HG03469 (cell line): ENCODE results near the gene ENTPD8.
"Not testable (repeated sequence)": the region's sequence is repeated elsewhere in the genome, so short reads cannot be mapped to it uniquely, and the experiment has no call there.

Experiments
- ATAC-seq: cut with Tn5 transposase; IDR thresholded peaks from one replicate; pipeline ENCODE4 v1.9.1; 2021; ENCODE audit warnings: mild to moderate bottlenecking, moderate library complexity, moderate number of reproducible peaks; ENCODE audit not compliant: unreplicated experiment

The ENTPD8 gene

DNA sequence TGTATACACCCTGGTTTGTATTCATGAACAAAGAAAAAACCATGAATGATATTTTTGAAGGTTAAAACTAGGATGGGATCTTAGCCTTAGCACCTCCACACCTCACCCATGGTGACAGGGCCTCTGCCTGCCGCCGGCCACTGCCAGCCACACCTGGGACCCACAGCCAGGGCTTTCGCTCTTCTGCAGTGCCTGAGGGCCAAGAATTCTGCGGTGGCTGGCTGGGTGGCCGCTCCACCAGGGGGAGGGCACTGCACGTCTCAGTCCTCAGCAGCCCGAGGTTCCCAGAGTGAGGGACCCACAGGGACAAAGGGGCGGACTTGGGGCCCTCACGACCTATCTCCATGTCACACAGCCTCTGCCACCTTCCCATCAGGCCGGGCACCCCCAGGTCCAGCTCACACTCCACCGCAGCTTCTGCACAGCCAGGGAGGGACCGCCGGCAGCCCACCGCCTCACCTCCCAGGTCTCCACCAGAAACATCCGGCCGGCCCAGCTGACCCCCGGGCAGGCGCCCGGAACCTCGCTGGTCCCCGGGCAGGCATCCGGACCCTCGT is 25.1 kb downstream of the ENTPD8 start:
- no peak for ATAC-seq

DNA sequence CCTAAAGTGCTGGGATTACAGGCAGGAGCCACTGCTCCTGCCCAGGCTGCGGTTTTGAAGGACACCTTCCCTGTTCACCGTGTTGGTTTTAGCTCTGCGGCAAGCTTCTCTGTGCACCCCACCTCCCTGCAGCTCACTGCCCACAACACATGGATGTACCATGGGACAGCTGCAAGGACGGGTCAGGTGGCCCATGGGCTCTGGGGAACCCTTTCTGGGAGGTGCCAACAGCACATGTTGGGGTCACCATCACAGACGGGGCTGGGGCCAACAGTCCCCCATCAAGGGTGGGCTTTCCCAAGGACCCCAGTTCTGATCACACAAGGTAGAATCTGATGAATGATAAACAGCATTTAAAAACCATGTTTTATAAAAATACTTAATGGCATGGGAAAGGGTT is 25.7 kb downstream of the ENTPD8 start:
- ATAC-seq = no peak

DNA sequence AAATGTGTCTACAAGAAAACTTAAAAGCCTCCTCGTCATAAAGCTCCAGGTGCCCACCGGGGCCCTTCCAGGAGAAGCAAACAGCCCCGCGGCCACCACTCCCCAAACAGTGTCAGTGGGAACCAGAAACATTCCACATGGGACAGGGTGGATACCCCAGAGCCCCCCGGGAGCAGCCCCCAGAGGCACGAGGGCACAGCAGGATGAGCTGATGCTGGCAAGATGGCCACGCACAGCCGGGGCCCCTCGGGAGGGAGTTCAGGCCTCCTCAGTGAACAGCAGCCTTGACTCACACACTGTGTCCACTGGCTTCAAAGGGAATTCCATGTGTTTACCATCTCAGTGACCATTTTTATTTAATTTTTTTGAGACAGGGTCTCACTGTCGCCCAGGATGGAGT is 28.7 kb downstream of the ENTPD8 start:
- ATAC-seq = no peak

- no peak for ATAC-seq
Observed at GRCh38 chr9:137411645-137412380, 29.3 kb downstream of the ENTPD8 start.

DNA sequence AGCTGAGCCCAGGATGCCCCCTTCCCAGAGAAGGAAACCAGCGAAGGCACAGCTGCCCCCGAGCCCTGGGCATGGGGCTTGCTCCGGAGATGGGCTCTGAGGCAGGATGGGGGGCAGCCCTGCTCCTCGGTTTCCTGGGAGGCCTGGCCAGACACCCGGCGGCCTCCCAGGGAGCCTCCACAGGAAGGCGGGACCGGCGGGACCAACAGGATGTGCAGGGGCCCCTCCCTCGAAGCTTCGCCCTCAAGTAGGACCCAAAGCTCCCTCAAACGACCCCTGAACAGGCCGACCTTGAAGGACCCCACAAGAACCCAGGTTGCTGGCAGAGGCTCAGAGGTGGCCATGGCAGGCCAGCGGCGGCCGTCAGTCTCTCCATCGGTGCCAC is 29.9 kb downstream of the ENTPD8 start:
- ATAC-seq = no peak

- no peak for ATAC-seq
Observed at GRCh38 chr9:137410891-137411249, 30.3 kb downstream of the ENTPD8 start.

DNA sequence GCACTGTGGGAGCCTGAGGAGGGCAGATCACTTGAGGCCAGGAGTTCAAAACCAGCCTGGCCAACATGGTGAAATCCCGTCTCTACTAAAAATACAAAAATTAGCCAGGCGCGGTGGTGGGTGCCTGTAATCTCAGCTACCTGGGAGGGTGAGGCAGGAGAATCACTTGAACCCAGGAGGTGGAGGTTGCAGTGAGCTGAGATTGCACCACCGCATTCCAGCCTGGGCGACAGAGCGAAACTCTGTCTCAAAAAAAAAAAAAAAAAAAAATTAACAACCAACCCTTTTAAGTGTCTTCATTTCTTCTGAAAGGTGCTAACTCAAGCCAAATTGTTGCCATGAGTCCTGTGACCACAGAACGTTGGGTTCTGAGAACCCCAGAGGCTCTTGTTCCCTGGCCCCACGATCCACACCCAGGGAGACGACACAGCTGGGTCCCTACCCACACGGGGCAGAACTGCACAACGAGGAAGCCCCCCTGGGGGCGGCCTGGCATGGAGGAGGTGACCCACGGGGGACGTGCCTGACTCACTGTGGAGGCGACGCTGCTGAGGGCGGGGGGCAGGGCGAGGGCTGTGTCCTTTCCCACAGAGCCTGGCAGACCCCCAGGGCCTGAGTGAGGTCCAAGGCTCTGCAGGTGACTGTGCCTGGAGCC is 30.8 kb downstream of the ENTPD8 start:
- not testable (repeated sequence) for ATAC-seq

GRCh38 chr9:137409515-137409914 is 31.6 kb downstream of the ENTPD8 start:
- no peak for ATAC-seq

GRCh38 chr9:137408651-137409405 is 32.3 kb downstream of the ENTPD8 start:
- ATAC-seq = no peak

GRCh38 chr9:137407590-137408300 is 33.4 kb downstream of the ENTPD8 start:
- no peak for ATAC-seq

DNA sequence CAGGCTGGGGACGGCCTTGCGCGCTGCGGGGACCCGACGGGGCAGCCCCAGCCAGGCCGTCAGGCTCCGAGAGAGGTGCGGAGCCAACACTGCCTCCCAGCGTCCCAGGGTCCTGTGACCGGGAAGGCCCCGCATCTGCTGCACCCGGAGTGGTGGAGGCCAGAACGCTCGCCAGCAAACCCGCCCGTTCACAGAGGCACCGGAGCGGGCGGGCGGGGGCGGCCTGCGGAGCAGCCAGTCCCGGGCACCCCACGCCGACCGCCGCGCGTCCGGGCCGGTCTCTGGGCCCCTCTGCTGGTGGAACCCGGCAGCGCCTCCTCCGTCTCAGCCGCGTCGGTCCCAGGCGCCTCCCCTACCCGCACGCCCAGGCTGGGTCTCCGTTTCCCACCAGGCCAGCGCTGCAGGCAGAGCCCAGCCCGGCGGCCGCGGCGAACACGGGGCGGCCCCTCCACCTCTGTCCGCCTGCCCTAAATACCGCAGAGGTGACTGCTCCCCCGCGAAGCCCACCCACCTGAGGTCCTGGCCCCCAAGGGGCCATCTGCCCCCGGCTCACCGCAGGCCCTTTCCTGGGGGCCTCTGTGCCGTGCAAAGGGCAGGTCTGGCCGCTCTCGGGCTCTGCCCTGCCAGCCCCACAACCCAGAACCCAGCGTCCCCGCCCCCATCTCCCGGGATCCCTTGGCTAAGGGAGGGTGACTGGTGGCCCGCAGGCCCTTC is 34.1 kb downstream of the ENTPD8 start:
- no peak for ATAC-seq

DNA sequence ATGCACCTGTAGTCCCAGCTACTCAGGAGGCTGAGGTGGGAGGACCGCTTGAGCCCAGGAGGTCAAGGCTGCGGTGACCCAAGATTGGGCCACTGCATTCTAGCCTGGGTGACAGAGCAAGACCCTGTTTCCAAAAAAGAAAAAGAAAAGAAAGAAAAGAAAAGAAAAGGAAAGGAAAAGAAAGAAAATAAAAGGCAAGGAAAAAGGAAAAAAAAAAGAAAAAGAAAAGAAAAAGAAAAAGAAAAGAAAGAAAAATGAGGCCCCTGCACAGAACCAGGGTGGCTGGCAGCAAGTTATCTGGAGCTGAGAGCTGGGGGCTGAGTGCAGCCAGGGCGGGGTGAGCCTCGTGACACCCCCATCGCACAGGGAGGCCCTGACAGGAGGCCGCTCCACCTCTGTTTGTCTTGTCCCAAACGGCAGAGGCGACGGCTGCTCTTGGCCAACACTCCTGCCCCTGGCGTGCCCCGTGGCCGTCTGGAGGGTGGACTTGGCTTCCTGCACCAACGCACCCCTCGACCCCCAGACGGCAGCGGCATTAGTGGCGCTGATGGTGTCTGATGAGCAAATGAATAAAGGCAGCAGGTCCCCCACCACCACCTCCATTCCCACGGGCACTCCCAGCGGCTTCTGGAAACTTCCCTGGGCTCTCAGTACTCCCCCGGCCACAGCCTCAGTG is 34.9 kb downstream of the ENTPD8 start:
- ATAC-seq = no peak

GRCh38 chr9:137405677-137406081 is 35.5 kb downstream of the ENTPD8 start:
- no peak for ATAC-seq

GRCh38 chr9:137404961-137405567 is 36.1 kb downstream of the ENTPD8 start:
- ATAC-seq = no peak

GRCh38 chr9:137403269-137403668 is 37.9 kb downstream of the ENTPD8 start:
- no peak for ATAC-seq

DNA sequence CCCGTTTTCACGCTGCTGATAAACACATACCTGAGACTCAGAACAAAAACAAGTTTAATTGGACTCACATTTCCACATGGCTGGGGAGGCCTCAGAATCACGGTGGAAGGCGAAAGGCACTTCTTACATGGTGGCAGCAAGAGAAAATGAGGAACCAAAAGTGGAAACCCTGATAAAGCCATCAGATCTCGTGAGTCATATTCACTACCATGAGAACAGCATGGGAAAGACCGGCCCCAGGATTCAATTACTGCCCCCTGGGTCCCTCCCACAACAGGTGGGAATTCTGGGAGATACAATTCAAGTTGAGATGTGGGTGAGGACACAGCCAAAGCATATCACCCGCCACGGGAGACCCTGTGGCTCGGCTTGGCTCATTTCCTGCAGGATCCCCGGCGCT is 38.4 kb downstream of the ENTPD8 start:
- ATAC-seq = no peak

- ATAC-seq = no peak
Observed at GRCh38 chr9:137398561-137399468, 42.3 kb downstream of the ENTPD8 start.

DNA sequence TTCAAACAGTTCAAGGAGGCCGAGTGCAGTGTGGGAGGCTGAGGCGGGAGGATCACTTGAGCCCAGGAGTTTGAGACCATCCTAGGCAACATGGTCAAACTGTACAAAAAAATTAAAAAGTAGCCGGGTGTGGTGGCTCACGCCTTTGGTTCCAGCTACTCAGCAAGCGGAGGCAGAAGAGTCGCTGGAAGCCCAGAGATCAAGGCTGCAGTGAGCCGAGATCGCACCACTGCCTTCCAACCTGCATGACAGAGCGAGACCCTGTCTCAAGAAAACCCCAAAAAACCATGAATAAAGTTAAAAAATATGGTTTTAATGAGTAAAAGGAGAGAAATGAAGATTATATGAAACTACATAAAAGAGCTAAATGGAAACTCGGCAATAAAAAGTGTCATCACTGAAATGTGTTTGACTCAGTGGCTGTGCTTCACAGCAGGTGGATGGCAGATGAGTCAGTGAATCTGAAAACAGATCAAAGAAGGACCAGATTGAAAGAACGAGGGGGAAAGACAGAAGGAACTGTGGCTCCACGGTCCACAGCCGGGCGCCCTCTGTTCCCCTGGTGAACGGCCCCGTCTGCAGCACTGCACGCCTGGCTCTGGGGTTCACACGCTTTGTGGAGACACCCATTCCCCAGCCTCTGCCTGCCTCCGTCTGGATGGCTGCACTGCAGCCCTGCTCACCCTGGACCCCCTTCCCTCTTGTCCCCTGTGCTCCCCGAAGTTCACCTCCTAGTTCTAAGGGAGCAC is 43.3 kb downstream of the ENTPD8 start:
- ATAC-seq = no peak
